HG03060 (cell line): ENCODE measurements around the gene PIH1D1.
A peak's percentile ranks its signal among the peaks of the same experiment; 100 is the strongest.
"Not testable (repeated sequence)": the region's sequence is repeated elsewhere in the genome, so short reads cannot be mapped to it uniquely, and the experiment has no call there.

Source experiments
- ATAC-seq: cut with Tn5 transposase; IDR thresholded peaks from one replicate; pipeline ENCODE4 v1.9.1; 2021; ENCODE audit warnings: low read depth, moderate number of reproducible peaks; ENCODE audit not compliant: unreplicated experiment

PIH1D1 gene

GRCh38 chr19:49458567-49458903 lies 6.9 kb upstream of the PIH1D1 start:
- no peak for ATAC-seq

- ATAC-seq, result no peak
Measured at GRCh38 chr19:49456326-49456725, 4.7 kb upstream of the PIH1D1 start.

- no peak for ATAC-seq
Measured at GRCh38 chr19:49455773-49456172, 4.2 kb upstream of the PIH1D1 start.

GRCh38 chr19:49453757-49454240 lies 2.2 kb upstream of the PIH1D1 start:
- ATAC-seq, result no peak

DNA sequence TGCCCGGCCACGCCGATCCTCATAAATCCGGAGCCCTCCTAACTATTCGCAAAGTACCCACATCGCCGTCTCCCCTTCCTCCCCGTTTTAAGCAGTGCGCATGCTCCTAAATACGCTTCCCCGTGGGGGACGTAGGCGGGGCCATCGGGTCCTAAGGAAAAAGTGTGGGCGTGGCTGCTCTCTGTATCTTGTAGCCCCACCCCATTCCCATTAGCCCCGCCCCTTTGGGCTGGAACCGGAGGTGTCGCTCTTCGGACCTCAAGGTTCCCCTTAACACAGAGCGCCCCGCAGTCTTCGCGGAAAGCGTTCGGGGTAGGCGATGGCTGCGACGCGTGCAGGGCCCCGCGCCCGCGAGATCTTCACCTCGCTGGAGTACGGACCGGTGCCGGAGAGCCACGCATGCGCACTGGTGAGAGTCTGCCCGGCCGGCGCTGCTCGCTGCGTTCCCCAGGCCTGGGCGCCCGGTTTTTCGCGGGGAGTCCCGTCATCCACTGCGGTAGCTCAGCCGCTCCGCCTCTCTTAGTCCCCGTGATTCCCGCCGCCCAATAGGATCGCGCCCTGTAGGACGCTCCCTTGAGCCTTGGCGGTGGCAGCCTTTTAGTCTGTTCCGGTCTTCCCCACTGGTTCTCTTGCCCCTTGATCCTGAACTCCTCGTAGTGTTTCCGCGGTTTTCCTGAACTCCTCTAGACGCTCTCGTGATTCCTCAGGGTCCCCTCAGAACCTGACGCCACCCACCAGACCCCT lies 1.6 kb upstream of the PIH1D1 start, which contains the start of gene ALDH16A1:
Gene ALDH16A1 (plus strand): TSS at position 213 of the 744 bp plus-strand sequence. CDS start 107 bp downstream, at position 320.
- peak; percentile 74 for ATAC-seq

GRCh38 chr19:49450405-49450804 lies 1.2 kb downstream of the PIH1D1 start:
- ATAC-seq, result no peak

- ATAC-seq, result no peak
Measured at GRCh38 chr19:49448432-49448786, 3.2 kb downstream of the PIH1D1 start.

DNA sequence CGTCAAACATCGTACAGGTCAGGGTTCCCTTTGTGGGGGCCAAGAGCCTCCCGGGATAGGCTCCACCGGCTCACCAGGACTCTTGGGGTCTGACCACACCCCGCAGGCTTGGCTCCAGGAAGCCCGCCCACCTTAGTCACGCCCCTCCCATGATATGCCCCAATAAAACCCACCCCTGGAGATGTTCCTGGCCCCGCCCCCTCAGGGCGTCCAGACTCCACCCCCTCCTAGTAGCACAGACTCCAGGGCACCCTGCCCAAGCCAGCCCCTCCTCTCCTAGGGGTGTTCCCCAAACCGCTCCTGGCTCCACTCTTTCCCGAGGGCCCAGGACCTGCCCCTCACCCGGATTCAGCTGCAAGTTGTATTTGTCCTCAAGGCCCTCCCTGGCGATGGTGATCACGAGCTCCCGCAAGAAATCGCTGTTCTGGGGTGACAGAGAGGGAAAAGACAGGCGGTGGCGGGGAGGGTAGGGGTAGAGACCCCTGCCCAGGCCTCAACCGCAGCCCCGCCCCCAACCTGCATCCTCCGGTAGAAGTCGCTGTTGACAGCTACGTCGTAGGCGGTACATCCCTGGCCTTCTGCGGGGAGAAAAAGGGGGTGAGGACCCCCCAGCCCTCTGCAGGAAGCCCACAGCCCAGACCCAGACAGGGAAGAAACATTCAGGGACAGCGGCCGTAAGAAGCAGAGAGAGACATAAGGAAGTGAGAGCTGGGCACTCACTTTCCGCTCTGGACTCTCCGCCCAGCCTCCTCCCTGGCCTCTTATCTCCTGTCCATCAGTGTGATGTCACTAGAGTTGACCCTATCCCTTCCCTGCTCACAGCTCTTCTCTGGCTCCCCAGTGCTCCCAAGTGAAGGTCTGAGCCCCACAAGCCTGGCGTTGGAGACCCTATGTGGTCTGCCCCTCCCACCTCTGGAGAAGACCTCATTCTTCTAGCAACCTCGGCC lies 3.9 kb downstream of the PIH1D1 start:
- ATAC-seq, result no peak

- no peak for ATAC-seq
Measured at GRCh38 chr19:49445997-49446396, 5.6 kb downstream of the PIH1D1 start.

DNA sequence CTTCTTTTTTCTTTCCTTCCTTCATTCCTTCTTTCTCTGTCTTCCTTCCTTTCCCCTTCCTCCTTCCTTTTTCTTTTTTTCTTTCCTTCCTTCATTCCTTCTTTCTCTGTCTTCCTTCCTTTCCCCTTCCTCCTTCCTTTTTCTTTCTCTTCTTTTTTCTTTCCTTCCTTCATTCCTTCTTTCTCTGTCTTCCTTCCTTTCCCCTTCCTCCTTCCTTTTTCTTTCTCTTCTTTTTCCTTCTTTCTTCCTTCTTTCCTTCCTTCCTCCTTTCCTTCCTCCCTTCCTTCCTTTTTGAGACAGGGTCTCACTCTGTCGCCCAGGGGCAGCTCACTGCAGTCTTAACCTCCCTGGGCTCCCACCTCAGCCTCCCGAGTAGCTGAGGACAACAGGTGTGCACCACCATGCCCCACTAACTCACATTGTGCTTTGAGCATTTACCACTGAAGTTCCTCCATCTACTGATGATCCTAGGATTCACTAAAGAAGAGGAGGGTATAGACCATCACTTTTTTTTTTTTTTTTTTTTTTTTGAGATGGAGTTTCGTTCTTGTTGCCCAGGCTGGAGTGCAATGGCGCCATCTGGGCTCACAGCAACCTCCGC lies 7.4 kb downstream of the PIH1D1 start:
- ATAC-seq, result not testable (repeated sequence)

DNA sequence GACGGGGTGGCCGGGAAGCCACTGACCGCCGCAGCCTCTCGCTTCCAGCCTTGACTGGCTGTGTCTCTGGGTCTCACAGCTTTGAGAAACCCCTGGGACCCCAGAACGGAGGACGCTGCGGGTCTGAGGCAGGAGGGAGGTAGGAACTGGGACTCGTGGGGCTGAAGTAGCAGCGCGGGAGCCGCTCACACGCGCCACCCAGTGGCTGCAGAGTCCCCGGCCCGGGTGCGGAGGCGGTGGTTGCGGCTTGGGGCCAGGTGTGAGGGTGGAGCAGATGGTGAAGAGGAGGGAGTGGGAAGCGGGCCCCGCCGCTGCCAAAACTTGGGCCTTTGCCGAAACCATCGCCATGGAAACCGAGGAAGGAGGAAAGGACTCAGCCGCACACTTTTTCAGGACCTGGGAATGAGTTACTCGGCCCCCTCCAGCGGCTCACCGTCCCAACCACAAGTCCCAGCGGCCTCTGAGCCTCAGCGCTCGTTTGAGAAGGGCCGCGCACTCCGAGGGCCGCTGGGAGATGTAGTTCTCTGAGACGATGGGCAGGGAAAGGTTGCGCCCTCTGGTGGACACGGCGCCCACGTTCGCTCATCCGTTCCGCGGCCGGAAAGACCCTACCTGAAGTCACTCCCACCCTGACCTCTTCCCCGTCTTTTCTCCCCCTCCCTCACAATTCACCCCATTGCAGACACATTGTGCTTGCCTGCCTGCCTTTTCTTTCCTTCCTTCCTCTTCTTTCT lies 8.1 kb downstream of the PIH1D1 start:
- peak; percentile 69 for ATAC-seq

GRCh38 chr19:49442771-49443365 lies 8.7 kb downstream of the PIH1D1 start:
- no peak for ATAC-seq

GRCh38 chr19:49442354-49442753 lies 9.3 kb downstream of the PIH1D1 start:
- no peak for ATAC-seq

GRCh38 chr19:49441960-49442350 lies 9.7 kb downstream of the PIH1D1 start:
- no peak for ATAC-seq

GRCh38 chr19:49441210-49441959 lies 10.2 kb downstream of the PIH1D1 start, which contains the start of gene SLC17A7:
Gene SLC17A7 (minus strand): TSS chr19:49441527. CDS start chr19:49441379, 148 bp downstream.
- no peak for ATAC-seq

DNA sequence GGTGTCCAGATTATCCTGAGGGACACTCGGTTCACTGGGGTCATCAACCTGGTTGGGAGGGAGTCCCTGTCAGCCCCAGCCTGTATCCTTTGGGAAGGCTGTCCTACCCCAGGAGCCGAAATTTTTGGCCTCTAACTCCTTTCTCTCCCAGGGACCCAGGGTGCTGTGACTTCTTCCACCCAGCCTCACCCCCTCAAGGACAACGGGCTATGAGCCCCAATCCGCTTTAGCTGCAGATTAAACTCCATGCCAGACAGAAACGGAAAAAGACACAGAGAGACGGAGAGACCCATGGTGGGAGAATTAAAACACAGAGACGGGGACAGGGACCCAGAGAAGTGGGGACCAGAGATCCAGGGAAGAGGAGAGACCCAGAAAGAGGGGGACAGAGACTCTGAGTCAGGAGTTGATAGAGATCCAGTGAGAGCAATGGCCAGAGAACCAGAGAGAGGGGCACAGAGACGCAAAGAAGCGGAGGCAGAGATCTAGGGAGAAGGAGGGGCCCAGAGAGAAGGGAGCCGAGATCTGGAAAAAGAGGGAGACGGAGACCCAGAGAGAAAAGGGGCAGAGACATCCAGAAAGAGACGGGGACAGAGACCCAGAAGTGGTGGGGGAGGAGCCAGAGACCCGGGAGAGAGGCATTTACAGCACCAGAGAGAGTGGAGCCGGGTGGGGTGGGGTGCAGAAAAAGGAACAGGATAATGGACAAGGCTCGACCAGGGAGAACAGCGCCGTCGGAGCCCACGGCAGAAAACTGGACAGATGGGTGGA lies 11.0 kb downstream of the PIH1D1 start:
- ATAC-seq, result no peak

DNA sequence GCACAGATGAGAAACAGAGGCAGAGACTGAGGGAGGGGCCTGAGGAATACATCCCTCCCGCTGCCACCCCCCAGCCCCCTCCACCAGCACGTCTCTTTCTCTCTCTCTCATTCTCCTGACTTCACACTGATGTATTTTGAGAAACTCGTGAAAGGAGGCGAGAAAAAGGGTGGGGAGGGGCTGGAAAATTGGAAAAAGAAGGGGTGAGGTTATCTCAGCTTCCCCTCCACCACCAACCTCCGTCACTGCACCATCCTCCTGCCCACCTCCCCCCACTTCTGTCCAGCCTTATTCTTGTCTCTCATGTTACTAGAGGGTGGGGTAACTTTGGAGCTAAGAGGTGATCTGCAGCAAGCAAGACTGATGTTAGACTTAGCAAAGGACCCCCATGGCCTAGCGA lies 11.8 kb downstream of the PIH1D1 start:
- ATAC-seq, result no peak

DNA sequence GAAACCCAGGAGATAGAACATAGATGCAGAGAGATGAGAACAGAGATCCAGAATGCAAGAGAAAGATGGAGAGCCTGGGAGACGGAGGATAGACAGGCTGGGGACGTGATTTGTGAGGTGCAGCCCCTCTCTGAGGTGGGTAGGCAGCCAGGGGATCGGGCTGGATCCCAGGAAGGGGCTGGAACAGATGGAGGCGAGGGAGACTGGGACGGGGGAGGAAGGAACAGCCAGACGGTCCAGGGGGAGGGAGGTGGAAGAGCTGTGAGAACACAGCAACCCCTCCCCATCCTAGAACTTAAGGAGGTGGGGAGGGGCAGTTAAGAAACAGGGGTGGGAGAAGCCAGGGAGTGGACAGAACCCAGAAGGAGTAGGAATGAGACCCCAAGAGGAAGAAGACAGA lies 13.4 kb downstream of the PIH1D1 start:
- ATAC-seq, result no peak

- no peak for ATAC-seq
Measured at GRCh38 chr19:49437231-49437630, 14.4 kb downstream of the PIH1D1 start.
